GM21717 (cell line): ENCODE measurements around the gene PITRM1.
"Not testable (repeated sequence)": the region's sequence is repeated elsewhere in the genome, so short reads cannot be mapped to it uniquely, and the experiment has no call there.

Source experiments
- ATAC-seq: cut with Tn5 transposase; IDR thresholded peaks from one replicate; pipeline ENCODE4 v1.9.1; 2021; ENCODE audit warnings: mild to moderate bottlenecking, moderate library complexity; ENCODE audit not compliant: unreplicated experiment

PITRM1 gene

DNA sequence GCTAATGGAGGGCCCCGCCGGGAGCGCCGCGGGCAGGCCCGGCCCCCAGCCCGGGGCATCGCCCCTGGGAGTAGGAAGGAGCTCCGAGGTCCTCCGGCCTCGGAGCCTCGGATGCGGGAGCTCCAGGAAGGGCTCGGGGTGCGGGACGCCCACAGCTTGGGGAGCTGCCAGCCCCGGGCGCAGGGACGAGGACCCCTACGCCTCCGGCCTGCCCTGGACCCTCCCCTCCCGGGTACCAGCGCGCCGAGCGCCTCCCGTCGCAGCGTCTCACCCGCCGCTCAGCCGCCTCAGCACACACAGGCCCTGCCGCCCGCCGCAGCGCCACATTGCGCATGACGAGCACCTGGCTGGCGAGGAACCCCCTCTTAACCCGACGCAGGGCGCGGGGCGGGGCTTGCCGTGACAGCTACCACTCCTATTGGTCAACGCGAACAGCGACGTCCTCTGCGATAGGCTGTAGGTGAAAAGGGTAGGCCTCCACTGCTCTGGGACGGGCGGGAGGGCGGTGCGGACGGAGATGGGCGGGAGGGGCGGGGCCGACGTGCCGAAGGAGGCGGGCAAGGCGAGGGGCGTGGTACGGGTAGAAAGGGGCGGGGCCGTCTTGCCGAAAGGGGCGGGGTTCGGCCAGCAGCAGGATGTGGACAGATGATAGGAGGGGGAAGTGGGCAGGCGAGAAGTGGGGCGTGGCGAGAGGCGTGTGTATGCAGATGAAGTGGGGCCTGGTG, at the start of gene PITRM1:
TSS of gene PITRM1 (minus strand) at position 337 of the 725 bp plus-strand sequence. CDS start at position 327, 10 bp downstream.
- ATAC-seq = peak; percentile 97

DNA sequence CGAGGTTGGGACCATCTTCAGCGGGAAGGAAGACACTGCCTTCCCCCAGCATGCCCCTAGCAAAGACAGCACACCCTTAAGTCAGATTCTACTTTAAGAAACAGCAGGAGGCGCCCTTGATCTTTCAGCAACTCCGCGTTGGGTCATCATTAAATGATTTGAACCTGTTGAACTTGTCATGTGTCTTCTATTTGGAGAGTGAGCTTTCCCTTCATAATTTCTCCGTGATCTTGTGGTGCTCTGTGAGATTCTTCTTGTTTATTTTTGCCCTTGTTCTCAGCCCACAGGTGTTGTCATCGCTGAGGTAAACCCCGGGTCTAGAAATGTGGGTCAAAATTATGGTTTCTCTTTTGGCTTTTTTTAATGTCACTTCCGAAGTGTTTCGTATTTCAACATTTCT, 49.5 kb upstream of the PITRM1 start:
- no peak for ATAC-seq

DNA sequence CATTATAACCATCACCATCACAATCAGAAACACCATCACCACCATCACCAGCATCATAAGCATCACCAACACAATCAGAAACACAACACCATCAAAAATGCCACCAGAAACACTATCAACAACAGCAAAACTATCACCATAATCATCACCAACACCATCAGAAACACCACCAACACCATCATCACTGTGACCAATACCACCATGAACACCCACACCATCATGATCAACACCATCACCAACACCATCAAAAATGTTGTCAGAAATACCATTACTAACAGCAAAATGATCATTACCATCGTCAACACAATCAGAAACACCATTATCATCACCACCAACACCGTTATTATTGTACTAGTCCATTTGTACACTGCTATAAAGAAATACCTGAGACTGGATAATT, 49.0 kb upstream of the PITRM1 start:
- not testable (repeated sequence) for ATAC-seq

- ATAC-seq = no peak
Observed at GRCh38 chr10:3220853-3221252, 48.3 kb upstream of the PITRM1 start.

- not testable (repeated sequence) for ATAC-seq
Observed at GRCh38 chr10:3219021-3219628, 46.5 kb upstream of the PITRM1 start.

GRCh38 chr10:3217853-3218252, 45.3 kb upstream of the PITRM1 start:
- no peak for ATAC-seq

GRCh38 chr10:3217301-3217700, 44.7 kb upstream of the PITRM1 start:
- ATAC-seq = no peak

GRCh38 chr10:3215153-3215775, 42.7 kb upstream of the PITRM1 start:
- no peak for ATAC-seq

DNA sequence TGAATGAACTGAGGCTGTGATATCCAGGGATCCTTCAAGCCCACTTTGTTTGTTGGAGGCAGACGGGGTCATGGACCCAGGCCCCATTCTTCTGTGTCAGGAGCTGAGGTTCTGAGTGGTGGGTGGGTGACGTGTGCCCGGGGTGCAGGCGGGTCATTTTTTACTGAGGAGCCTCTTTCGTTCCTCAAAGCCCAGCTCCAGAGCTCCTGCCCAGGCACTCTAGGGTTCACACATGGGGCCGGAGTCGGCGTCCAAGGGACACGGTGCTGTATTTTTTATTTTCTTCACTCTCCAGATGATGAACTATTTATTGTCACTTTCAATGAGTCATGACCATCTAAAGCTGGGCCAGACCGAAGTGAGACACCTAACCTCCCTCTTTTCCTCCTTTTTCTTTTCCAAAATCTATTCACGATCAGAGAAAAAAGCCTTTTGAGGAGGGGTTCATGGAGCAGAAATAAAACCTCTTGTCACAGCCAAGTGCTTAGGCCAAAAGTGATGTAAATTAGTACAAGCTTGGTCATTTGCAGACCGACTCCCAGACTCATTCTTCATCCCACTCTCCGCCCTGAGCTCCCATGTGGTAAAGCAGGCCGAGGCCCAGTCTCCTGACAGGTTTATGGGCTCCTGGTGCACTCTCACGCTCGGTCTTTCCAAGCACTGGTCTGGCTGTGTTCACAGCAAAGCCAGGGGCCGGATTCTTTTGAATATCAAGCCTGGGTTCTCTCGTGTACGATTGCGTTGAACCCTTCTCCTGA, 41.4 kb upstream of the PITRM1 start:
- ATAC-seq = no peak

- no peak for ATAC-seq
Observed at GRCh38 chr10:3213208-3213607, 40.6 kb upstream of the PITRM1 start.

DNA sequence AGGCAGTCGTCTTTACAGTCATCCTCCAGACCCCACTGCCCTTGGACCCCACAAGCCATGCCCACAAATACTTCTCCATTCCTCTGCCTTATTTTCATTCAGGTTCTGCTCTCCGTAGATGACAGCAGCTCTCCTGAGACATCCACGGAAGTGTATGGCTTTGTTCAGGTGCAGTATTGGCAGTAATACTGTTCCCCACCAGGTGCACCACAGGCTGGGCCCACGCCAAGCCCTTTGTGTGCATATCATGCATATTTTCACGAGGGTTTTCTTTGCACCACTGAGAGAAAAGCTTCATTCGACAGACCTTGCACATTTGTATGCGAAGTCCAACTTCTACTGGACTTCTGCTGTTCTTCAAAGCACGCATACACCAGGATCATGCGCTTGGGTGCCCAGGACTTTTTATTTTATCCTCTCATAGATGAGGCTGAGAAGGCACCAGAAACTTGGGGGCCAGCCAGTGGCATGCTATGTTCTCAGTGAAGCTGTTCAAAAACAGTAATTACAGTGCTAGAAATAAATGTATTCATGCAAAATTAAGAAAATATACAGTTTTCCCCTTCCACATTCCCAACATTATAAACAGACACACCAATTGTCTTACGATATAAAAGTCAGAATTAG, 37.8 kb upstream of the PITRM1 start:
- no peak for ATAC-seq

GRCh38 chr10:3208481-3209406, 36.2 kb upstream of the PITRM1 start:
- no peak for ATAC-seq

GRCh38 chr10:3207351-3207750, 34.8 kb upstream of the PITRM1 start:
- no peak for ATAC-seq

GRCh38 chr10:3206511-3207157, 34.1 kb upstream of the PITRM1 start:
- ATAC-seq = no peak

DNA sequence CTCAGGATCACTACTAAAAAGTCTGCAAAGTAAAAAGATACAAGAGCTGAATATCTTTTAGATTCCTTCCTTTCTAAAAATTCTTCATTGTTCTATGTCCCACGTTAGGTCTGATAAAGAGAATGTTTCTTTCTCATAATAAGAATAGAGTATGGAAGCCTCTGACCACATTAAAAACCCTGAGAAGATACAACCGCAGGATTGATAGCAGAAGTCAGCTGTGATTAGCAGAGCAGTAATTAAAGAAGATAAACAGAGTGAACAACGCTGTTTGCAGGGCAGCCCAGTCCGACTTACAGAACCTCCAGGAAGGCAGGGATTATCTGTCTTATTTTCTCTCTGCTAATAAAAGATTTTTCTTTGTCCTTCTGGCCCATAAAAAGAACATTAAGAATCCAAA, 31.4 kb upstream of the PITRM1 start:
- no peak for ATAC-seq

DNA sequence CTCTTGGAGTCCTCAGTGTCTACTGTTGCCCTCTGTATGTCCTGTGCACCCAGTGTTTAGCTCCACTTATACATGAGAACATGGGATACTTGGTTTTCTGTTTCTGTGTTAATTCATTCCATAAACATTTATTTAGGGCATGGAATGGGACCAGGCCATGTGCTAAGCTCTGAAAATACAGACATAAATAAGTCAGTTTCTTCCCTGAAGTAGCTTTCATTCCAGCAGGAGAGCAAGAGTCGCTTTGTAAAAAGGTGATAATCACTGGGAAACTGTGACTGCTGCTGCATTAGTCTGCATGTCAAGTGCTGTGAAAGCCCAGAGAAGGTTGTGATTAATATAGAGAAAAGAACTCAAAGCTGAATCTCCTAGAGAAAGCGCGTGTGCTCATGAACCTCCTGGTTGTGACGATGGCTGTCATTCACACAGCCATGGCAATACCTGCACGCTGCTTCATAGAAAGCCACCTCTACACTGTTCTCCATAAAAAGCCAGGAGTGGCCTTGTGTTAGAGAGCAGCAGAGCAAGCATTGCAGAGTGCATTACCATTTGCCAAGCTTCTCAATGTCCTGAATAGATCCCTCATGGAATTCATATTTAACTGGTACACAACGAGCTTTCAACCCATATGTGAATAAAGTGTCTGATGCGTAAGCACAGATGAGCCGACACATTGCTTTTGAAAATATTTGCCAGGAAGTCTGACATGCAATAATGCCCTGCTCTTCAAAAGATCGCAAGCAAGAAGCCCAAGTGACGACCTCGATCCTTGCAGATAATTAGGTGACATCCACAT, 30.6 kb upstream of the PITRM1 start:
- no peak for ATAC-seq

DNA sequence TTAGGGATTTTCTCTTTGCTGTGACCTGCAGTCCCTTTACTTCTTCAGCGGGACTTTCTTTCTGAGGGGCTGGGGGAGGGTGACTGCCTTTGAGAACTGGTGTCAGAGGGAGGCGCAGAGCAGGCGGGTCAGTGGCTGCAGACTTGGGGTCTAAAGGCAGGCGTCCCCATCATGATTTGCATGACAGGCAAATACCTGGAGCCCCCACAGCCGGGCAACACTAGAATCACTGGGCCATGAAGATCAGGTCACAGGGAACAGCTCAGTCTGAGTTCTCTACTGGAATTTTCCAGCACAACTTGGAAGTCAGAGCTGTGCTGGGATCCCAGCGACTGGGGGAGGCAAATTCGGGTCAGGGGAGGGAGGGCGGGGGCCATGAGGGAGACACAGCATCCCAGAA, 29.2 kb upstream of the PITRM1 start:
- no peak for ATAC-seq

DNA sequence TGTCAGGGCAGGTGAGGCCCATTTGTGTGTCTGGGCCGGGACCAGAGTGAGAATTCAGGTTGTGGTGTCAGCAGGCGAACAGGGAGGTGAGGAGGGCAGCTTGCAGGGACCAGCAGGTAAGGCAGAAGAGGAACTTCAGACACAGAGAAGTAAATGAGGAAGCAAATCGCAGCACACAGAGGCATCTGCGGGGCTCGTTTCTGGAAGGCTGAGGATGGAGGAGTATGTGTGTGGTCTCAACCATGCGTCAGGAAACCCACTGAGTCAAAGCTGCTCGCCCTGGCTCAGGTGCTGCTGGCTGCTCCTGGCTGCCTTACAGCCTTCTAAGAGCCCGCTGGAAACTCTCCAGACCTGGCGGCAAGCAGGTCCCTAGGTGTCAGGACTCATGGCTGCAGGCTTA, 26.9 kb upstream of the PITRM1 start:
- ATAC-seq = no peak

GRCh38 chr10:3198900-3199299, 26.3 kb upstream of the PITRM1 start:
- ATAC-seq = no peak
